ENCODE results near the gene HSF4.

The HSF4 gene

DNA sequence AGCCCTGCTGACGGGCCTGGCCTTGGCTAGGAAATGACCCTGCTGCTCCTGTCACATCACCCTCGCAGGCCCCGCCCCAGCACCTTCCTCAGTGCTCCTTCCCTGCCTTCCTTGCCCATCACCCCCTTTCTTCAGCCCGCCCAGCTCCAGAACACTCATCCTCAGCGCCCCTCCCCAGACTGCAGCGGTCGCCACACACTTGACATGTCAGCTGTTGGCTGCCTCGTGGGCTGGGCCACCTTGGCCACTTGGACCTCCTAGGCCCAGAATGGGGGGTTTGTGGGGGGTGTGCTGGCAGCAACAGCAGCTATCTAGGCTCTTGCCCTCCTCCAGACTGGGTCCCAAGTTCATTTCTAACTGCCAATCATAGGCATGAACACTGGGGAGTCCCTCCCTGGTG is 45.0 kb downstream of the HSF4 start:
- no peak overlapping the region for H3K4me3 ChIP-seq (ENCODE audit: severe bottlenecking)
- TF ChIP-seq, protein P1, sequence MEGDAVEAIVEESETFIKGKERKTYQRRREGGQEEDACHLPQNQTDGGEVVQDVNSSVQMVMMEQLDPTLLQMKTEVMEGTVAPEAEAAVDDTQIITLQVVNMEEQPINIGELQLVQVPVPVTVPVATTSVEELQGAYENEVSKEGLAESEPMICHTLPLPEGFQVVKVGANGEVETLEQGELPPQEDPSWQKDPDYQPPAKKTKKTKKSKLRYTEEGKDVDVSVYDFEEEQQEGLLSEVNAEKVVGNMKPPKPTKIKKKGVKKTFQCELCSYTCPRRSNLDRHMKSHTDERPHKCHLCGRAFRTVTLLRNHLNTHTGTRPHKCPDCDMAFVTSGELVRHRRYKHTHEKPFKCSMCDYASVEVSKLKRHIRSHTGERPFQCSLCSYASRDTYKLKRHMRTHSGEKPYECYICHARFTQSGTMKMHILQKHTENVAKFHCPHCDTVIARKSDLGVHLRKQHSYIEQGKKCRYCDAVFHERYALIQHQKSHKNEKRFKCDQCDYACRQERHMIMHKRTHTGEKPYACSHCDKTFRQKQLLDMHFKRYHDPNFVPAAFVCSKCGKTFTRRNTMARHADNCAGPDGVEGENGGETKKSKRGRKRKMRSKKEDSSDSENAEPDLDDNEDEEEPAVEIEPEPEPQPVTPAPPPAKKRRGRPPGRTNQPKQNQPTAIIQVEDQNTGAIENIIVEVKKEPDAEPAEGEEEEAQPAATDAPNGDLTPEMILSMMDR (IDR thresholded peaks at IDR 0.05; ENCODE audit: poor library complexity, severe bottlenecking) = no peak
- H3K4me1 ChIP-seq (ENCODE audit: insufficient read depth, poor library complexity, severe bottlenecking) = peaks cover 51% of the 10 kb centered on the region
- DNase-seq (ENCODE audit: low spot score) (peak; percentile 59), ATAC-seq (ENCODE audit: low read depth) (no peak)
- no peak overlapping the region for H3K27ac ChIP-seq (ENCODE audit: poor library complexity, severe bottlenecking)
- H3K9me3 ChIP-seq (ENCODE audit: severe bottlenecking) = no peaks in the 10 kb centered on the region
- H3K27me3 ChIP-seq (ENCODE audit: insufficient read depth, poor library complexity, severe bottlenecking) = no peaks in the 10 kb centered on the region
- no peaks in the 10 kb centered on the region; the same call in 1 of the 2 replicates for H3K36me3 ChIP-seq (ENCODE audit: low read depth)

DNA sequence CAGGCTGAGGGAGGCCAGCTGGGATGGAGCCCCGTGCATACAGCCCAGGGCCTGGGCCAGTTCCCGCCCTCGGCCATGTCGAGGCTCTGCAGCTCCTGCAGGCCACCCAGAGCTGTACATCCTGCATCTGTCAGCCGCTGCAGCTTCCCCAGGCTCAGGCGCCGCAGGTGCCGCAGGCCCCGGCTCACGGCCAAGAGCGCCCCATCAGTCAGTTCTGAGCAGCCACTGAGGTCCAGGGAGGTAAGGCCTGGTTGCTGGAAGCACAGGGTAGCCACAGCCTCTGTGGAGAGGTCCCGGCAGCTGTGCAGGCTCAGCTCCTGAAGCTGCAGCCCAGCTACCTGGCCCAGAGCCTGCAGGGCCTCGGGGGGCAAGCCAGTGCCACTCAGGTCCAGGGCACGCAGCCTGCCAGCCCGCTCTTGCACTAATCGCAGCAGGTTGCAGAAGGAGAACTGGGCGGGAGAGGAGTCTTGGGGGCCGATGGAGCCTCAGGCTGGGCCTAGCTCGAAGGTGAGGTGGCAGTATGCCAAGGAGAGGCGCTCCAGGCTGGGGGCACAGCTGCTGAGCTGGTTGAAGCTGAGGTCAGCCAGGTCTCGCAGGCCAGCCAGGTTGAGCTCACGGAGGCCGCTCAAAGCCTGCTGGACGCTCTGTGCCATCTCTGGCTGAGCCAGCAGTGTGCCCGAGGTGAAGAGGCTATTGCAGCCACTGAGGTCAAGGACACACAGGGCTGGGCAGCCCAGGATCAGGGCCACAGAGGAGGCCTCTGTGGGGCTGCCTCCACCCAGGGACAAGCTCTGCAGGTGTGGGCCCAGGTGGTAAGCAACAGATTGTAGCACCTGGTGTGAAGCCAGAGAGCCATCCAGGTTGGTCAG is 45.8 kb downstream of the HSF4 start:
- TF ChIP-seq, protein P1 (IDR thresholded peaks at IDR 0.05; ENCODE audit: poor library complexity, severe bottlenecking) = no peak
- Histone ChIP-seq H3K9me3 (ENCODE audit: severe bottlenecking) (no peaks in the 10 kb centered on the region), H3K27me3 (ENCODE audit: insufficient read depth, poor library complexity, severe bottlenecking) (no peaks in the 10 kb centered on the region), H3K27ac (ENCODE audit: poor library complexity, severe bottlenecking) (no peak overlapping the region), H3K36me3 (ENCODE audit: low read depth) (no peaks in the 10 kb centered on the region), H3K4me1 (ENCODE audit: insufficient read depth, poor library complexity, severe bottlenecking) (peaks cover 51% of the 10 kb centered on the region), H3K4me3 (ENCODE audit: severe bottlenecking) (no peak overlapping the region)
- ATAC-seq (ENCODE audit: low read depth) (no peak), DNase-seq (ENCODE audit: low spot score) (peak; percentile 58)

DNA sequence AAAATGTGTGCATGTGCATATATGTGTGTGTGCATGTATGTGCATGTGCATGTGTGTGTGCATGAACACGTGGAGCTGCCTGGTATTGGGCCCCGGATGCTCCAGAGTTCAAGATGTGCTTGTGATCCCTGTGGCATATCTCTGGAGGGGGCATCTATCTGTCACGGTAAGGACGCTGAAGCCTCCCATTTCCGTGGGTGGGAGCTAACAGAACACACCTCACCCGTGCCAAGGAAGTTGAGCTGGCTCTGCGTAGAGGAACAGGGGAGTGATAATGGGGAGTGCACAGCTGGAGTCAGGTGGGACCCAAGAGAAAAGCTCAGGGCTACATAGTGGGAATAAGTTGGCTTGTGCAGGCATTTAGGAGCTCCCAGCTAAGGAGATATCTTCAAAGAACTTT is 47.1 kb downstream of the HSF4 start:
- TF ChIP-seq, protein P1 (IDR thresholded peaks at IDR 0.05; ENCODE audit: poor library complexity, severe bottlenecking) = no peak
- no peak for ATAC-seq (ENCODE audit: low read depth)

DNA sequence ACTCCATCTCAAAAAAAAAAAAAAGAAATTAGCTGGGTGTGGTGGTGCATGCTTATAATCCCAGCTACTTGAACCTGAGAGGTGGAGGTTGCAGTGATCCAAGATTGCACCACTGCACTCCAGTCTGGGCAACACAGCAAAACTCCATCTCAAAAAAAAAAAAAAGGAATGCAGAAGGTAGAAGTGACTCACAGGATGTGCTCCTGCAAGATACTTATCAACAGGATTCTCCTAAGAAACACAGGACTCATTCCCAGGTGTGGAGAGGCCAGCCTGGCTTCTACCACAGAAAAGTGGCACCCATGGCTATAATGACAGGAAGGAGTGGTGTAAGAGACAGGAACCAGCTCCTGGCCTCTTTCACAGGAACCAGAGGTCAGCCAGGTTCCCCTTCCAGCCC is 48.2 kb downstream of the HSF4 start:
- ATAC-seq (ENCODE audit: low read depth) (peak; percentile 72), DNase-seq (ENCODE audit: low spot score) (no peak)
- peaks cover 37% of the 10 kb centered on the region for H3K4me1 ChIP-seq (ENCODE audit: insufficient read depth, poor library complexity, severe bottlenecking)
- no peaks in the 10 kb centered on the region for H3K36me3 ChIP-seq (ENCODE audit: low read depth)
- TF ChIP-seq, protein P1 (IDR thresholded peaks at IDR 0.05; ENCODE audit: poor library complexity, severe bottlenecking) = no peak
- no peak overlapping the region for H3K4me3 ChIP-seq (ENCODE audit: severe bottlenecking)
- H3K27ac ChIP-seq (ENCODE audit: poor library complexity, severe bottlenecking) = peak overlapping the region; percentile 95
- no peaks in the 10 kb centered on the region for H3K27me3 ChIP-seq (ENCODE audit: insufficient read depth, poor library complexity, severe bottlenecking)
- H3K9me3 ChIP-seq (ENCODE audit: severe bottlenecking) = no peaks in the 10 kb centered on the region

More for the DNA sequence above, 47.1 kb downstream of the HSF4 start:
- Histone ChIP-seq H3K4me1 (ENCODE audit: insufficient read depth, poor library complexity, severe bottlenecking) (peaks cover 48% of the 10 kb centered on the region), H3K27ac (ENCODE audit: poor library complexity, severe bottlenecking) (peak overlapping the region; percentile 95), H3K4me3 (ENCODE audit: severe bottlenecking) (no peak overlapping the region), H3K36me3 (ENCODE audit: low read depth) (no peaks in the 10 kb centered on the region), H3K9me3 (ENCODE audit: severe bottlenecking) (no peaks in the 10 kb centered on the region), H3K27me3 (ENCODE audit: insufficient read depth, poor library complexity, severe bottlenecking) (no peaks in the 10 kb centered on the region)
- no peak for DNase-seq (ENCODE audit: low spot score)
